ENCODE results near the gene TRAF2. TPM values are rescaled to one million over a fixed set of nuclear protein-coding genes. Genes with fewer than 3 reads are reported as not detected.

The TRAF2 gene
- polyA plus RNA-seq, 3 donors: 1.6 to 6.1 (median 2.0) TPM

DNA sequence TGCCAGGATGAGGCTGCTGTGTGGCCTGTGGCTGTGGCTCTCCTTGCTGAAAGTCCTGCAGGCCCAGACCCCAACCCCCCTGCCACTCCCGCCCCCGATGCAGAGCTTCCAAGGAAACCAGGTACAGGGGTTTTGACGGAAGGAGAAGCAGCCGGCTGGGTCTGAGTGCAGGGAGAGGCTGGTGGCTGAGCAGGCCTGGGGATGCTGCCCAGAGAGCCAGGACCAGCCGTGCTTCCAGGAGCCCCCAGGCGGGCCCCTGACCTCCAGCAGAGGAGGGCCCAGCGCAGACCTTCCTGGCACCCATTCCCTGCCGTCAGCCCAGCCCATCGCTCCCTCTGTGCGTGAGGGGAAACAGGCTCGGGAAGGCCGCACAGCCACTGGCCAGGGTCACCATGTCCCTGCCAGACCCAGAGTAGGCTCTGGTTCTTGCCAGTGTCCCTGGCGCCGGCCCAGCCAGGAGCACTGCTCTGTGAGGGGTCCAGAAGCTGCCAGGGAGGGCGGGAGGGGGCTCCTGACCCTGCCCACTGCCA is 66.1 kb downstream of the TRAF2 start:
- WGBS (ENCODE audit: insufficient coverage): 91% methylated on average over 13 of the region's 15 CpGs
- Histone ChIP-seq H3K9me3 (replicated peaks in 1 of 2; ENCODE audit: control insufficient read depth in 1 of 2, insufficient read depth in 1 of 2, low read length in 2 of 2) (no peaks in the 10 kb centered on the region), H2AFZ (ENCODE audit: insufficient read depth, low read depth, low read length, poor library complexity, severe bottlenecking) (no peak overlapping the region), H4K20me1 (ENCODE audit: insufficient read depth, low read length) (no peaks in the 10 kb centered on the region), H3K36me3 (replicated peaks in 1 of 2; ENCODE audit: control insufficient read depth in 1 of 2, insufficient read depth in 2 of 2, low read length in 2 of 2) (no peaks in the 10 kb centered on the region), H3K4me2 (replicated peaks; ENCODE audit: extremely low read depth, low read length, poor library complexity, severe bottlenecking) (no peak overlapping the region), H3K4me3 (replicated peaks in 1 of 3; ENCODE audit: low read depth in 2 of 3, low read length in 3 of 3) (no peak overlapping the region), H3K27me3 (ENCODE audit: control insufficient read depth in 2 of 2, insufficient read depth in 2 of 2, low read length in 2 of 2) (no peaks in the 10 kb centered on the region), H3K9ac (ENCODE audit: insufficient read depth, low read length, poor library complexity, severe bottlenecking) (no peak overlapping the region), H3K27ac (ENCODE audit: low read depth in 1 of 2, low read length in 2 of 2) (no peak overlapping the region), H3K4me1 (ENCODE audit: control insufficient read depth in 1 of 2, insufficient read depth in 2 of 2, low read length in 2 of 2) (peaks cover 13 to 20% of the 10 kb centered on the region in 2 donors), H3K79me2 (ENCODE audit: insufficient read depth, low read length) (no peaks in the 10 kb centered on the region)
- H3K9me3 Mint-ChIP-seq: peaks cover 0 to 5% (median 3%) of the 10 kb centered on the region in 7 donors
- peaks cover 9% of the 10 kb centered on the region for H3K4me1 Mint-ChIP-seq
- TF ChIP-seq, protein P1, sequence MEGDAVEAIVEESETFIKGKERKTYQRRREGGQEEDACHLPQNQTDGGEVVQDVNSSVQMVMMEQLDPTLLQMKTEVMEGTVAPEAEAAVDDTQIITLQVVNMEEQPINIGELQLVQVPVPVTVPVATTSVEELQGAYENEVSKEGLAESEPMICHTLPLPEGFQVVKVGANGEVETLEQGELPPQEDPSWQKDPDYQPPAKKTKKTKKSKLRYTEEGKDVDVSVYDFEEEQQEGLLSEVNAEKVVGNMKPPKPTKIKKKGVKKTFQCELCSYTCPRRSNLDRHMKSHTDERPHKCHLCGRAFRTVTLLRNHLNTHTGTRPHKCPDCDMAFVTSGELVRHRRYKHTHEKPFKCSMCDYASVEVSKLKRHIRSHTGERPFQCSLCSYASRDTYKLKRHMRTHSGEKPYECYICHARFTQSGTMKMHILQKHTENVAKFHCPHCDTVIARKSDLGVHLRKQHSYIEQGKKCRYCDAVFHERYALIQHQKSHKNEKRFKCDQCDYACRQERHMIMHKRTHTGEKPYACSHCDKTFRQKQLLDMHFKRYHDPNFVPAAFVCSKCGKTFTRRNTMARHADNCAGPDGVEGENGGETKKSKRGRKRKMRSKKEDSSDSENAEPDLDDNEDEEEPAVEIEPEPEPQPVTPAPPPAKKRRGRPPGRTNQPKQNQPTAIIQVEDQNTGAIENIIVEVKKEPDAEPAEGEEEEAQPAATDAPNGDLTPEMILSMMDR (IDR thresholded peaks at IDR 0.05): no peak
- no peak overlapping the region for H3K27ac Mint-ChIP-seq
- no peak overlapping the region for H3K4me3 Mint-ChIP-seq
- intact Hi-C loops (cut with micrococcal nuclease): loop anchor here in 1 of 2 donors (5.0 kb wide), 1 partner anchor 105 kb away; the partner anchor contains the start of gene PHPT1
- no peak for DNase-seq
- no peaks in the 10 kb centered on the region for H3K36me3 Mint-ChIP-seq
- peaks cover 0 to 5% (median 0%) of the 10 kb centered on the region in 3 donors for H3K27me3 Mint-ChIP-seq (ENCODE audit: low read depth in 3 of 3)

DNA sequence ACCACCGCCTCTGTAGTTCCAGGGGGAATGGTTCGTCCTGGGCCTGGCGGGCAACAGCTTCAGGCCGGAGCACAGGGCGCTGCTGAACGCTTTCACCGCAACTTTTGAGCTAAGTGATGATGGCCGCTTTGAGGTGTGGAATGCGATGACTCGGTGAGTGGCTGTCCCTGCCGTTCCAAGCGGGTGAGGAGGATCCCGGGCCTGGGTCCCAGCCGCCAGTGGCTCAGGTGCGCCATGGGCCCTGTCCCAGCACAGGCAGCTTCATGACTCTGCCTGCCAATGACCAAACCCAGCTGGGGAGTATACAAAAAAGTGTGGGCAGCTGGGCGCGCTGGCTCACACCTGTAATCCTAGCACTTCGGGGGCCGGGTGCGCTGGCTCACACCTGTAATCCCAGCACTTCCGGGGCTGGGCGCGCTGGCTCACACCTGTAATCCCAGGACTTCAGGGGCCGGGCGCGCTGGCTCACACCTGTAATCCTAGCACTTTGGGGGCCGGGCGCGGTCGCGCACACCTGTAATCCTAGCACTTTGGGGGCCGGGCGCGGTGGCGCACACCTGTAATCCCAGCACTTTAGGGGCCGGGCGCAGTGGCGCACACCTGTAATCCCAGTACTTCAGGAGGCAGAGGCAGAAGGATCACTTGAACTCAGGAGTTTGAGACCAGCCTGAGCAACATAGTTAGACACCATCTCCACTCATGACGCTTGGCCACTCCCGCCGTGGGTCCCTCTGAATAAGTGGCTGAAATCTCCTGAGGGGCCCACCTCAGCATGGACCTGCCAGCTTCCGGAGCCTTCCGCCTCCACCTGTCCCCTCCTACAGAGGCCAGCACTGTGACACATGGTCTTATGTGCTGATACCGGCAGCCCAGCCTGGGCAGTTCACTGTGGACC is 66.8 kb downstream of the TRAF2 start:
- H3K9me3 Mint-ChIP-seq: peaks cover 0 to 5% (median 3%) of the 10 kb centered on the region in 7 donors
- Histone ChIP-seq H3K9ac (ENCODE audit: insufficient read depth, low read length, poor library complexity, severe bottlenecking) (no peak overlapping the region), H3K36me3 (replicated peaks in 1 of 2; ENCODE audit: control insufficient read depth in 1 of 2, insufficient read depth in 2 of 2, low read length in 2 of 2) (no peaks in the 10 kb centered on the region), H3K27me3 (ENCODE audit: control insufficient read depth in 2 of 2, insufficient read depth in 2 of 2, low read length in 2 of 2) (no peaks in the 10 kb centered on the region), H3K27ac (ENCODE audit: low read depth in 1 of 2, low read length in 2 of 2) (no peak overlapping the region), H4K20me1 (ENCODE audit: insufficient read depth, low read length) (no peaks in the 10 kb centered on the region), H3K79me2 (ENCODE audit: insufficient read depth, low read length) (no peaks in the 10 kb centered on the region), H3K4me3 (replicated peaks in 1 of 3; ENCODE audit: low read depth in 2 of 3, low read length in 3 of 3) (no peak overlapping the region), H3K4me1 (ENCODE audit: control insufficient read depth in 1 of 2, insufficient read depth in 2 of 2, low read length in 2 of 2) (peaks cover 13 to 17% of the 10 kb centered on the region in 2 donors), H2AFZ (ENCODE audit: insufficient read depth, low read depth, low read length, poor library complexity, severe bottlenecking) (no peak overlapping the region), H3K4me2 (replicated peaks; ENCODE audit: extremely low read depth, low read length, poor library complexity, severe bottlenecking) (no peak overlapping the region), H3K9me3 (replicated peaks in 1 of 2; ENCODE audit: control insufficient read depth in 1 of 2, insufficient read depth in 1 of 2, low read length in 2 of 2) (no peaks in the 10 kb centered on the region)
- no peak overlapping the region for H3K27ac Mint-ChIP-seq
- no peak overlapping the region for H3K4me3 Mint-ChIP-seq
- 97% methylated on average over 39 of the region's 44 CpGs for WGBS (ENCODE audit: insufficient coverage)
- intact Hi-C loops (cut with micrococcal nuclease): loop anchor here in 1 of 2 donors (5.0 kb wide), 1 partner anchor 106 kb away; the partner anchor contains the start of gene PHPT1
- no peak for DNase-seq
- peaks cover 0 to 5% (median 0%) of the 10 kb centered on the region in 3 donors for H3K27me3 Mint-ChIP-seq (ENCODE audit: low read depth in 3 of 3)
- H3K36me3 Mint-ChIP-seq: no peaks in the 10 kb centered on the region
- H3K4me1 Mint-ChIP-seq: peaks cover 8% of the 10 kb centered on the region
- TF ChIP-seq, protein P1 (IDR thresholded peaks at IDR 0.05): no peak
